Transverse colon (tissue), 4 donors: ENCODE data around the gene GLYATL1. TPM values are rescaled to one million over a fixed set of nuclear protein-coding genes. Genes with fewer than 3 reads are reported as not detected.

Experiments
- DNase-seq: peaks from one replicate; pipeline ENCODE4 v3.0.0-alpha.2; 2019
- H3K27ac ChIP-seq, 4 donors: fragments of 200-600 bp; sonication (generic); 2 replicates each; pipeline ENCODE4 v1.5.1; 2016 to 2018; ENCODE audit warnings: inconsistent platforms in 4 of 4
- H3K27me3 ChIP-seq: fragments of 200-600 bp; sonication (generic); 2 replicates; pipeline ENCODE4 v1.5.1; 2017; ENCODE audit warnings: inconsistent platforms
- H3K36me3 ChIP-seq, 4 donors: fragments of 200-600 bp; sonication (generic); 2 replicates each; pipeline ENCODE4 v1.5.1; 2017 to 2019; ENCODE audit warnings: inconsistent platforms in 4 of 4
- H3K4me1 ChIP-seq, 4 donors: fragments of 200-600 bp; sonication (generic); 2 replicates each; pipeline ENCODE4 v1.5.1; 2017 to 2020; ENCODE audit warnings: inconsistent platforms in 4 of 4
- H3K4me3 ChIP-seq, 4 donors: fragments of 200-600 bp; sonication (generic); 1 replicate in 1 of 4; 2 replicates in 3 of 4; pipeline versions ENCODE4 v1.5.1 to v1.6.1; 2017 to 2019; ENCODE audit warnings: inconsistent platforms in 4 of 4
- H3K9me3 ChIP-seq, 2 donors: fragments of 200-600 bp; sonication (generic); 2 replicates each; pipeline ENCODE4 v1.5.1; 2017 to 2019; ENCODE audit warnings: inconsistent platforms in 2 of 2
- EP300 ChIP-seq: sonication (generic); formaldehyde crosslinking; IDR thresholded peaks from one replicate; pipeline ENCODE4 v1.6.1; 2017; ENCODE audit warnings: antibody characterized with exemption, low read depth
- POLR2A ChIP-seq: fragments of 450-650 bp; IDR thresholded peaks from one replicate; pipeline ENCODE4 v1.6.1; 2016; ENCODE audit warnings: antibody characterized with exemption, mild to moderate bottlenecking, moderate library complexity
- POLR2AphosphoS5 ChIP-seq, 3 donors: sonication (generic); formaldehyde crosslinking; IDR thresholded peaks; one replicate each; pipeline ENCODE4 v1.6.1; 2016; ENCODE audit warnings: antibody characterized with exemption in 3 of 3
- WGBS, 2 donors: methylation state at CpG; one replicate each; pipeline ENCODE4 v1.1.5; 2018; ENCODE audit warnings: low coverage in 1 of 2; 5-methylcytosine and 5-hydroxymethylcytosine counted together
- in situ Hi-C, 4 donors: fragments of 200-750 bp; cut with MboI; loops; one replicate each; pipeline versions ENCODE4 v1.15.0 to v1.15.1; 2017; ENCODE audit warnings: low sequenced_read_pairs in 3 of 4, low pct_ligation_motif_present in 1 of 4, low pct_unique_long_range_greater_than_20kb in 1 of 4
- intact Hi-C: fragments of 100-400 bp; cut with DNase I; formaldehyde crosslinking; loops from one replicate; pipeline ENCODE4 v1.15.1; 2023; ENCODE audit warnings: low total_unique reads
- total RNA-seq, 4 donors: library from RNA; depleted of rRNA; stranded (reverse); fragments of >200 nt; gene quantifications; one replicate each; pipeline ENCODE4 v1.1.0, GENCODE V29; 2016
- TF ChIP-seq, protein P1 (sequence below), 5 experiments: fragments of 200-600 bp in 3 of 5; fragments of 450-650 bp in 2 of 5; sonication (generic) in 3 of 5; IDR thresholded peaks; 1 replicate in 2 of 5; 2 replicates in 3 of 5; pipeline ENCODE4 v1.5.1; 2016 to 2017; ENCODE audit warnings: antibody characterized with exemption in 5 of 5, inconsistent platforms in 3 of 5, mild to moderate bottlenecking in 2 of 5, moderate library complexity in 1 of 5

The GLYATL1 gene
- total RNA-seq, 4 donors from 2014 or later: 2.0 TPM; not detected in 3

DNA sequence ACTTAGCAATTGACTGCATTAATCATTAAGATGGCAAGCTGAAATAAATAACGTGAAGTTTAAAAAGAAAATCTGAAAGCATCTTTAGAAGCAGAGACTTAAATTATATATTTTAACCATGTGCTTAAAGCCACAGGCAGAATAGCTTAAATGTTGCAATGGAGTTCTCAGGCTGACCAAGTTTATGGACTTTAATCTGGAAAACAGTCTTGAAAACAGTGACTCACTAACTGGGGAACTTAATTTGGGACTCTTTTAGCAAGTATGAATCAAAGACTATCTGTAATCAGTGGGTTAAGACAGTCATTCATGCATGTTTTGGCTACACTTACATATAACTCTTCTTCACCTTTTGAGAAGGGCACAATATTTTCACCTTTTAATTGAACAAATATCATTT lies 12.6 kb upstream of the GLYATL1 start:
- Histone ChIP-seq H3K27me3 (peaks cover 6% of the 10 kb centered on the region), H3K36me3 (no peaks in the 10 kb centered on the region), H3K9me3 (no peaks in the 10 kb centered on the region), H3K4me3 (no peak overlapping the region), H3K4me1 (peaks cover 6 to 45% (median 27%) of the 10 kb centered on the region in 4 donors), H3K27ac (peak overlapping the region in 1 of 4 donors; percentile 2)
- intact Hi-C loops: no loop called here
- in situ Hi-C loops: no loop called here
- TF ChIP-seq, protein P1, sequence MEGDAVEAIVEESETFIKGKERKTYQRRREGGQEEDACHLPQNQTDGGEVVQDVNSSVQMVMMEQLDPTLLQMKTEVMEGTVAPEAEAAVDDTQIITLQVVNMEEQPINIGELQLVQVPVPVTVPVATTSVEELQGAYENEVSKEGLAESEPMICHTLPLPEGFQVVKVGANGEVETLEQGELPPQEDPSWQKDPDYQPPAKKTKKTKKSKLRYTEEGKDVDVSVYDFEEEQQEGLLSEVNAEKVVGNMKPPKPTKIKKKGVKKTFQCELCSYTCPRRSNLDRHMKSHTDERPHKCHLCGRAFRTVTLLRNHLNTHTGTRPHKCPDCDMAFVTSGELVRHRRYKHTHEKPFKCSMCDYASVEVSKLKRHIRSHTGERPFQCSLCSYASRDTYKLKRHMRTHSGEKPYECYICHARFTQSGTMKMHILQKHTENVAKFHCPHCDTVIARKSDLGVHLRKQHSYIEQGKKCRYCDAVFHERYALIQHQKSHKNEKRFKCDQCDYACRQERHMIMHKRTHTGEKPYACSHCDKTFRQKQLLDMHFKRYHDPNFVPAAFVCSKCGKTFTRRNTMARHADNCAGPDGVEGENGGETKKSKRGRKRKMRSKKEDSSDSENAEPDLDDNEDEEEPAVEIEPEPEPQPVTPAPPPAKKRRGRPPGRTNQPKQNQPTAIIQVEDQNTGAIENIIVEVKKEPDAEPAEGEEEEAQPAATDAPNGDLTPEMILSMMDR (IDR thresholded peaks at IDR 0.05): no peak
- no peak for TF ChIP-seq POLR2A
- TF ChIP-seq POLR2AphosphoS5 (IDR thresholded peaks at IDR 0.05): no peak
- no peak for TF ChIP-seq EP300
- WGBS, 2 donors: 33 to 54% methylated on average over 1 of the region's 1 CpG
- no peak for DNase-seq

DNA sequence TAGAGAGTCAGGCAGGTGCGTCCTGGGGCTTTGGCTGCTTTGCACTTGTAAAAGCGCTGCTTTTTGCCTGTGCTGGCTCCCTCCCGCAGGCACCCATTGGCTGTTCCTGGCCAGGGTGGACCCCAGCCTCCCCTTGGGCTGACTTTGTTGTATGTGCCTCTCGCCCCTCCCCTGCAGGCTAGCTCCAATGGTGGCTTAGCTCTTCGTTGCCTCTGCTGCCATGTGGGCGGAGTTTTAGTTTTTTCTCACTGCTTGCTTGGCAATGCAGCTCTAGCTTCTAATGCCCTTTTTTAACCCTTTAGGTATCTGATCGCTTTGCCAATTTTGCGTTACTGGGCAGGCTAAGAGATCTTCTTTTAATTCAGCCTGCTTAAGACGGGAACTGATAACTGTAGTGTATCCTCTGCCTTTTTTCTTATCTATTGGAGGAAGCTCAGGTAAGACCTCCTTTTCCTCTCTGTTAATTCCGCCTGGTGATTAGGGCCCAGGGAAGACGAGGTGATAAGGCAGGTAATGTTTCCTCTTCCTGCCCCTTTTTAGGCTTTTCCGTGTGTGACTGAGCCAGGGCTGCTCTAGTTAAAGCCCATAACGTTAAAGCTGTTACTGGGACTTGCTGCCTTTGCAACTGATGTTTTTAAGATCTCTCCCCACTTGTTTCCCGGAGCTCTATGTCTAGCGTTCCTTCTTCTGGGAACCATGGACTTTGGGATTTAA lies 11.7 kb upstream of the GLYATL1 start:
- Histone ChIP-seq H3K9me3 (no peaks in the 10 kb centered on the region), H3K27ac (no peak overlapping the region), H3K4me3 (peak overlapping the region in 1 of 4 donors; percentile 15), H3K4me1 (peaks cover 6 to 37% (median 25%) of the 10 kb centered on the region in 4 donors), H3K36me3 (no peaks in the 10 kb centered on the region), H3K27me3 (peaks cover 6% of the 10 kb centered on the region)
- peak; percentile 43 for DNase-seq
- in situ Hi-C loops: no loop called here
- intact Hi-C loops: no loop called here
- 6 to 9% methylated on average over 7 to 15 of the region's 15 CpGs for WGBS, 2 donors
- TF ChIP-seq, protein P1 (IDR thresholded peaks at IDR 0.05): no peak
- TF ChIP-seq EP300 (no peak), POLR2A (no peak), POLR2AphosphoS5 (IDR thresholded peaks at IDR 0.05) (no peak)

GRCh38 chr11:58928107-58928499 lies 11.2 kb upstream of the GLYATL1 start:
- no peak for DNase-seq

GRCh38 chr11:58928691-58929090 lies 10.6 kb upstream of the GLYATL1 start:
- Histone ChIP-seq H3K36me3 (no peaks in the 10 kb centered on the region), H3K4me3 (no peak overlapping the region), H3K27me3 (peaks cover 6% of the 10 kb centered on the region), H3K9me3 (no peaks in the 10 kb centered on the region), H3K27ac (no peak overlapping the region), H3K4me1 (peaks cover 6 to 26% (median 16%) of the 10 kb centered on the region in 4 donors)
- in situ Hi-C loops (no loop called here), intact Hi-C loops (no loop called here)
- DNase-seq: no peak
- TF ChIP-seq POLR2AphosphoS5 (IDR thresholded peaks at IDR 0.05) (no peak), POLR2A (no peak), EP300 (no peak)
- TF ChIP-seq, protein P1 (IDR thresholded peaks at IDR 0.05): no peak

More at GRCh38 chr11:58928107-58928499, 11.2 kb upstream of the GLYATL1 start:
- H3K9me3 ChIP-seq: no peaks in the 10 kb centered on the region
- no peak for TF ChIP-seq POLR2A
- no peak for TF ChIP-seq EP300
- no peak for TF ChIP-seq POLR2AphosphoS5 (IDR thresholded peaks at IDR 0.05)
- TF ChIP-seq, protein P1 (IDR thresholded peaks at IDR 0.05): no peak
- no peaks in the 10 kb centered on the region for H3K36me3 ChIP-seq
- H3K4me1 ChIP-seq: peaks cover 6 to 32% (median 22%) of the 10 kb centered on the region in 4 donors
- no peak overlapping the region for H3K4me3 ChIP-seq
- 29 to 49% methylated on average over 4 to 6 of the region's 6 CpGs for WGBS, 2 donors
- in situ Hi-C loops: no loop called here
- no peak overlapping the region for H3K27ac ChIP-seq
- intact Hi-C loops: no loop called here
- peaks cover 6% of the 10 kb centered on the region for H3K27me3 ChIP-seq
